ENCODE results near the gene RNU4-1.

DNA sequence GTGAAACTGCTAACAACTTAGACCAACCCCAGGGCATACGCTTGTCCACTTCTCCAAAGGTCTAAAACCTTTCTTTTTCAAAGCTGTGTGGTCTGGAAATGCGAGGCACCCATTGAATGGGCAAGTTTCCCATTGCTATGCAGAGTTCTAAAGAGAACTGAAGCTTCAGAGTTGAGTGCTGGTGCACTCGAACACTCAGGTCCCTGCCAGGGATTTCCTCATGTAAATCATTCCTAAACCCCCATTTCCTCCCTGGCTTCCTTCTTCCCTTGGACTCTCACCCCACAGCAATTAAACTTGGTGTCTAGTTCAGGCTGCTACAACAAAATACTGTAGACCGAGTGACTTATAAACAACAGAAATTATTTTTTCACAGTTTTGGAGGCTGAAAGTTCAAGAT is 25.3 kb downstream of the RNU4-1 start:
- TF ChIP-seq, protein P1, sequence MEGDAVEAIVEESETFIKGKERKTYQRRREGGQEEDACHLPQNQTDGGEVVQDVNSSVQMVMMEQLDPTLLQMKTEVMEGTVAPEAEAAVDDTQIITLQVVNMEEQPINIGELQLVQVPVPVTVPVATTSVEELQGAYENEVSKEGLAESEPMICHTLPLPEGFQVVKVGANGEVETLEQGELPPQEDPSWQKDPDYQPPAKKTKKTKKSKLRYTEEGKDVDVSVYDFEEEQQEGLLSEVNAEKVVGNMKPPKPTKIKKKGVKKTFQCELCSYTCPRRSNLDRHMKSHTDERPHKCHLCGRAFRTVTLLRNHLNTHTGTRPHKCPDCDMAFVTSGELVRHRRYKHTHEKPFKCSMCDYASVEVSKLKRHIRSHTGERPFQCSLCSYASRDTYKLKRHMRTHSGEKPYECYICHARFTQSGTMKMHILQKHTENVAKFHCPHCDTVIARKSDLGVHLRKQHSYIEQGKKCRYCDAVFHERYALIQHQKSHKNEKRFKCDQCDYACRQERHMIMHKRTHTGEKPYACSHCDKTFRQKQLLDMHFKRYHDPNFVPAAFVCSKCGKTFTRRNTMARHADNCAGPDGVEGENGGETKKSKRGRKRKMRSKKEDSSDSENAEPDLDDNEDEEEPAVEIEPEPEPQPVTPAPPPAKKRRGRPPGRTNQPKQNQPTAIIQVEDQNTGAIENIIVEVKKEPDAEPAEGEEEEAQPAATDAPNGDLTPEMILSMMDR (conservative IDR thresholded peaks at IDR 0.05; ENCODE audit: low read depth in 2 of 2) = no peak
- TF ChIP-seq, protein P2, sequence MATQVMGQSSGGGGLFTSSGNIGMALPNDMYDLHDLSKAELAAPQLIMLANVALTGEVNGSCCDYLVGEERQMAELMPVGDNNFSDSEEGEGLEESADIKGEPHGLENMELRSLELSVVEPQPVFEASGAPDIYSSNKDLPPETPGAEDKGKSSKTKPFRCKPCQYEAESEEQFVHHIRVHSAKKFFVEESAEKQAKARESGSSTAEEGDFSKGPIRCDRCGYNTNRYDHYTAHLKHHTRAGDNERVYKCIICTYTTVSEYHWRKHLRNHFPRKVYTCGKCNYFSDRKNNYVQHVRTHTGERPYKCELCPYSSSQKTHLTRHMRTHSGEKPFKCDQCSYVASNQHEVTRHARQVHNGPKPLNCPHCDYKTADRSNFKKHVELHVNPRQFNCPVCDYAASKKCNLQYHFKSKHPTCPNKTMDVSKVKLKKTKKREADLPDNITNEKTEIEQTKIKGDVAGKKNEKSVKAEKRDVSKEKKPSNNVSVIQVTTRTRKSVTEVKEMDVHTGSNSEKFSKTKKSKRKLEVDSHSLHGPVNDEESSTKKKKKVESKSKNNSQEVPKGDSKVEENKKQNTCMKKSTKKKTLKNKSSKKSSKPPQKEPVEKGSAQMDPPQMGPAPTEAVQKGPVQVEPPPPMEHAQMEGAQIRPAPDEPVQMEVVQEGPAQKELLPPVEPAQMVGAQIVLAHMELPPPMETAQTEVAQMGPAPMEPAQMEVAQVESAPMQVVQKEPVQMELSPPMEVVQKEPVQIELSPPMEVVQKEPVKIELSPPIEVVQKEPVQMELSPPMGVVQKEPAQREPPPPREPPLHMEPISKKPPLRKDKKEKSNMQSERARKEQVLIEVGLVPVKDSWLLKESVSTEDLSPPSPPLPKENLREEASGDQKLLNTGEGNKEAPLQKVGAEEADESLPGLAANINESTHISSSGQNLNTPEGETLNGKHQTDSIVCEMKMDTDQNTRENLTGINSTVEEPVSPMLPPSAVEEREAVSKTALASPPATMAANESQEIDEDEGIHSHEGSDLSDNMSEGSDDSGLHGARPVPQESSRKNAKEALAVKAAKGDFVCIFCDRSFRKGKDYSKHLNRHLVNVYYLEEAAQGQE (IDR thresholded peaks at IDR 0.05; ENCODE audit: unreplicated experiment) = no peak
- TF ChIP-seq POLR2AphosphoS5 (IDR thresholded peaks at IDR 0.05; ENCODE audit: low read depth) = no peak
- TF ChIP-seq STAT1 (IDR thresholded peaks at IDR 0.05; ENCODE audit: unreplicated experiment) = no peak
- no peak for TF ChIP-seq EZH2 (IDR thresholded peaks at IDR 0.05; ENCODE audit: low read depth, unreplicated experiment)
- no peak for TF ChIP-seq NANOG (IDR thresholded peaks at IDR 0.05; ENCODE audit: borderline replicate concordance)
- no peak for TF ChIP-seq CREB1 (CRISPR knock-in tag; IDR thresholded peaks at IDR 0.05; ENCODE audit: low read depth)

Data from GM23338 (cell line).